HG03060 (cell line): ENCODE measurements around the gene SLIT1.

ENCODE experiments used
- ATAC-seq: cut with Tn5 transposase; IDR thresholded peaks from one replicate; pipeline ENCODE4 v1.9.1; 2021; ENCODE audit warnings: low read depth, moderate number of reproducible peaks; ENCODE audit not compliant: unreplicated experiment

The SLIT1 gene

GRCh38 chr10:97144297-97144696 lies 41.5 kb downstream of the SLIT1 start:
- no peak for ATAC-seq

- ATAC-seq = no peak
Observed at GRCh38 chr10:97142834-97143233, 42.9 kb downstream of the SLIT1 start.

- ATAC-seq = no peak
Observed at GRCh38 chr10:97140902-97141745, 44.6 kb downstream of the SLIT1 start.

DNA sequence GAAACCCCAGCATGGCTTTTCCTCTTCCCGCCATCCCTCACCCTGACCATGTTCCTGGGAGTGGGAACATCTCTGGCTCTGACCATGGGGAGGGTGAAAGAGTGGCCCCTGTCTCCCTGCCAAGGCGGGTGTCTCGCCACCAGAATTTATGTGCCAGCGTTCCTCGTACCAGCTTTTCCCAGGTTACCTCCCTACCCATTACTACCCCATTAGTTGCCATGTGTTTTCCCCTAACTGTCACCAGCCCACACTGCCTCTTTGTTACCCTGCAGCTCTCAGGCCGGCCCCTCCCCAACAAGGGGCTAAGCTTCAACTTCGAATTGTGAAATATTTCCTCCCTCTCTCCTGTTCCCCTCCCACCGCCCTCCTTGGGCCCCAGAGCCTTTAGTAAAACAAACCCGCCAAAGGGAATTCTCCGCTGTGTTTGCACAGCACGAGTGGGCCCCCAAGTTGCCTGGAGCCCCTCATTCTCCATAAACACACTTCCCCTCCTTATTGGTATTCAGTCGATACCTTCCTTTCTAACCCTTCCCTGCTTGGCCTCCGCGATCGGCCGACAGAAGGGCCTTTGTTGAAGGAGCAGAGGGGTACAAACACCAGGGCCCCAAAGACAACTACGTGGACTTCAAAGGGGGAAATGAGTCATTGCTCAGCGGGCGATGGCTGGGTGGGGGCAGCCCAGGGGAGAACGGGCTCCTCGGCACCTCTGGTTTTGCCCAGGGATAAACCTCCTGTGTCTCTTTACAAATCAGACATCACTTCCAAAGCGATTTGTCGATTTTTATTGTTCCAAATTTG lies 45.5 kb downstream of the SLIT1 start:
- no peak for ATAC-seq

DNA sequence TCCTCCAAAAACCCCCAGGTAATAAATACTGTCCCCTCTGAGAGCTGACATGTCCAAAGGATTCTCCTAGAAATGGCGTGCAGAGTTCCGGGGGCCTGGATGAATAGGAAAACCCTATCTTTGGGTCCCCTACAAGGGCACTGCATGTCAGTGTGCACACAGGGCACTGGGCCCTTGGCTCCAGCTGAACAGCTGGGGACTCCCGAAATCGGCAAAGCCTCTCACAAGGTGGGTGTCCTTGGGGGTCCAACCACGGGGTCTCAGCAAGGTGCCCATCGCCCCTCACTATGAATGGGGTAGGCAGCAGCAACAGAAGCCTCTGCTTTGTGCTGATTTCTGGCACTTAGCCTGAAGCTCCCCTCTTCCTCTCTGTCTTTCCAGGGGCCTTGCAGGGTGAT lies 46.1 kb downstream of the SLIT1 start:
- ATAC-seq = no peak

DNA sequence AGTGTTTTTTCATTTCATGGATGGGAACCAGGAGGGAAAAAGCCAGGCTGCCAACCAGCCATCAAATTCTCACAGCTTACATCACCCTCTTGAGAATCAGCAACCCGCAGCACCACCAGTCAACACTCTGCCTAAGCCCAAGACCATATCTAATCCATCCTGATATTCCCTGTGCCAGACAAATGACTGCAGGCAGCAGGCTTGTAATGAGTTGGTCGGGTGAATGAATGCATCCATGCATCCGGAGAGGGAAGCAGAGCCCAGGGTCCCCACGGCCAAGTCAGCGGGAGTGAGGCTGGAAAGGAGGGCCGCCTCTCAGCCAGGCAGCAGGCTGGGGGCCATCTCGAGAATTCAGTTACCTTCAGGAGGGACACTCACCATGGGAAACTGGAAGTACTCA lies 46.9 kb downstream of the SLIT1 start:
- ATAC-seq = no peak

- ATAC-seq = no peak
Observed at GRCh38 chr10:97138174-97138573, 47.6 kb downstream of the SLIT1 start.

GRCh38 chr10:97136756-97137155 lies 49.0 kb downstream of the SLIT1 start:
- ATAC-seq = no peak

DNA sequence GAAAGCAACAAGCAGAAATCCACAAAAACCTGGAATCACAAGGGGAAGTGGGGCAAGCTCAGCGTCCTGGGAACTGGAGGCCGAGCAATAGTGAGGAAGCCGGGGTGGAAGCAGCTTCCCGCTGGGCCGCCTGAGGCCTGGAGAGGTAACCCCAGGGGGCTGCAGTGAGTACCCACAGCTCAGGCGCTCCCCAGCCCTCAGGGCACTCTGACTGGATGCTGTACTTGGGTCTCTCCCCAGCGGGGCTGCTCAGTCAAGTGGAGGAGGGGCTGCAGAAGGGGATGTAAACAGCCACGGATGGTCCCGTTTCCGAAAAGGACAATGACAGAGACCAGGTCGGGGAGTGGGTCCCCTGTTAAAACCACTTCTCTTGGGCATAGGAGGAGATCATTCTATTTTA lies 50.3 kb downstream of the SLIT1 start:
- no peak for ATAC-seq

- ATAC-seq = no peak
Observed at GRCh38 chr10:97134983-97135382, 50.8 kb downstream of the SLIT1 start.

DNA sequence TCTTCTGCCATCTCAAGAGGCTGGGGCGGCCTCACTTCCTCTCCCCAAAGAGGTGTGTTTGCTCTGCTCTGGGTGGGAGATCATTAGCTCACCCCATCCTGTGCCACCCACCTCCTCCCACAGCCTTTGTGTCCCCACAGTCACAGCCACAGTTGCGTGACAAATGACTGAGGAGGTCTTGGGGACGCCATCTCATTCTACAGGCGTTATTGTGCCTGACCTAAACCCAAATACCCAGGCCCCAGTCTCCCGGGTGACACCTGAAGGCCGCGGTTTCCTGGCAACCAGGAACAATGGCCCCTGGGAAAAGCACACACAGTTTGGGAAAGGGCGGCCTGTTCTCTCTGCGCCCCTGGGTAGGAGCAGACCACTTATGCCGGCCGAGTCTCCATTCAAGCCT lies 51.6 kb downstream of the SLIT1 start:
- ATAC-seq = no peak

- no peak for ATAC-seq
Observed at GRCh38 chr10:97132273-97132672, 53.5 kb downstream of the SLIT1 start.

DNA sequence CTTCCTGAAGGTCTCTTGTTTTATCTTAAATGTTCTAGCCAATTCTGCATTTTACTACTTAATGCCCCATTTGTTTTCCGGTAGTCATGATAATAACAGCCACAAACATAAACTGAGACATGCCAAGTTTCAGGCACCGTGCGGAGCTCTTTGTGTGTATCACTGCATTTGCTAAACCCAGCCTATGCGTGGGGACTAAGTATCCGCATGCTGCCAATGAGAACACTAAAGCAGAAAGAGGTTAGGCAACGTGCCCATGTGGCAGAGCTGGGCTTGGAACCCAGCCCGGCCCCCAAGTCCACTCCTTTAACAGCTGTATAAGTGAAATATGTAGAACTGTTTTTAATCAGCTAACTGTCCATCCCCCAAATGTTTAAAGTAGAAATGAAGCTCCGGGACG lies 54.1 kb downstream of the SLIT1 start:
- ATAC-seq = no peak

- no peak for ATAC-seq
Observed at GRCh38 chr10:97131181-97131628, 54.6 kb downstream of the SLIT1 start.

- no peak for ATAC-seq
Observed at GRCh38 chr10:97129666-97130065, 56.1 kb downstream of the SLIT1 start.

DNA sequence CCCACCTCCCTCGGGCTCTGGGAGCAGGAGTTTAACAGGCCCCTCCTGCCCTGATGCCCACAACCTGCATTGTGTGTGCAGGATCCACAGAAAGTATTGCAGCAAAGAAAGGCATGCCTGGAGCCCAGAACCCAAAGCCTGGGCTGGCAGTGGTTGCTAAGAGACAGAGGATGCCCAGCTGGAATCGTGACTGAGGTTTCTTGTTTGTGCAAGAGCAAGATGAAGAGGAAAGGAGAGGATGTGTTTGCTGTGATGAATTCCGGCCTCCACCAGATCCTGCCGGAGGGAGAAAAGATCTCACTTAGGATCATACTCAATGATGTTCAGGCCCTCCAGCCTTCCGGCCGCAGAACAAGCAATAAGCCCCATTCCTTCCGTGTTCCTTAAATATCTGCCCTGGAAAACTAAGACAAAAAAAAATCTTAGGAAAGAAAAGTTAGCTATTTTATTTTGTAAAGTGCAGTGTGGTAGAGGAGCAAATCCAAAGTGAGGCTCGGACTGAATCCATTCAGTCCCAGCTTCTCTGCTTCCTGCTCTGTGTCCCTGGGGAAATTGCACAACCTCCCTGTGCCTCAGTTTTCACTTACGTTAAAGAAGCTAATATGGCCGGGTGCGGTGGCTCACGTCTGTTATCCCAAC lies 57.1 kb downstream of the SLIT1 start:
- ATAC-seq = no peak

DNA sequence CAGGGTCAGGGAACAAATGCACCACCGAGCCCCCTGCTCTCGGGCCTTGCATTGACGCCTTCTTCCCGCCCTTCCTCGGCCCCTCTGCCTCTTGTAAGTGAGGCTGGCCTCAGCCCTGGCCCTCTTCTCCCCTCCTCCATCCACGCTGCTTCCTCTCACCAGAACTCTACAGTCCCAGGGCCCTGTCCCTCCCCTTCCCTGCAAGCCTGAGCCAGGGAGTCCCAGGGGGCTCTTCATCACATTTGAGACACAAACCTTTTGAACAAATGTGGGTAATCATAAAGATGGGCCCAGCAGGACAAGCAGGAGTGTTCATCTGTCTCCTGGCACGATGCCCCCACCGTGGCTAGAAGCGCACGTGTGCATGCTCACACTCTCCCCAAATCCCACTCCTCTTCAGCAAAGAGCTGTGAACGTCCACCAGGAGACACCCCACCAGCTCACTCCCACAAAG lies 57.7 kb downstream of the SLIT1 start:
- ATAC-seq = no peak

- ATAC-seq = no peak
Observed at GRCh38 chr10:97127509-97127908, 58.2 kb downstream of the SLIT1 start.

DNA sequence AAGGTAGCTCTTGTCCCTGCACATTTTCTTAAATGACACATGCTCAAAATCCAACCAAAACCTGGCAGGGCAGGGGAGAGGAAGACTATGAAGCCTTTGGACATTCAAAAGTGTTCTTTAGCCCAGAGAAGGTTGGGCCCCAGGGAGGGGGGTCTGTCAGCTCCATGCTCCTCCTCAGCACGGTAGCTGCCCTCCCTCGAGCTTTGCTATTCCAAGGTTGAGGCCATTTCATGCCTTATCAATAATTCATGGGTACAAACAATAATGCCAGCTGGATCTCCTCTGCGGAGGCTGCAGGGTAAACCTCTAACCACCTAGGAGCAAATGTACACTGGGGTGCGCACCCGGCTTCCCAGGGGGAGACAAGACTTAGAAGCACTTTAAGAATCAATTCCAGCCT lies 61.5 kb downstream of the SLIT1 start:
- ATAC-seq = no peak

- ATAC-seq = no peak
Observed at GRCh38 chr10:97123765-97124164, 62.0 kb downstream of the SLIT1 start.

- ATAC-seq = no peak
Observed at GRCh38 chr10:97121041-97121440, 64.7 kb downstream of the SLIT1 start.
